GM21619 (cell line): Measurements from ENCODE around the gene LHB.
A peak's percentile ranks its signal among the peaks of the same experiment; 100 is the strongest.
"Not testable (repeated sequence)": the region's sequence is repeated elsewhere in the genome, so short reads cannot be mapped to it uniquely, and the experiment has no call there.

ENCODE experiments used
- ATAC-seq: cut with Tn5 transposase; IDR thresholded peaks from one replicate; pipeline ENCODE4 v1.9.1; 2021; ENCODE audit not compliant: unreplicated experiment

LHB gene

GRCh38 chr19:49017041-49017665 is at the start of gene LHB:
TSS of gene LHB (minus strand) at chr19:49017091. CDS start at chr19:49017081, 10 bp downstream.
- no peak for ATAC-seq

DNA sequence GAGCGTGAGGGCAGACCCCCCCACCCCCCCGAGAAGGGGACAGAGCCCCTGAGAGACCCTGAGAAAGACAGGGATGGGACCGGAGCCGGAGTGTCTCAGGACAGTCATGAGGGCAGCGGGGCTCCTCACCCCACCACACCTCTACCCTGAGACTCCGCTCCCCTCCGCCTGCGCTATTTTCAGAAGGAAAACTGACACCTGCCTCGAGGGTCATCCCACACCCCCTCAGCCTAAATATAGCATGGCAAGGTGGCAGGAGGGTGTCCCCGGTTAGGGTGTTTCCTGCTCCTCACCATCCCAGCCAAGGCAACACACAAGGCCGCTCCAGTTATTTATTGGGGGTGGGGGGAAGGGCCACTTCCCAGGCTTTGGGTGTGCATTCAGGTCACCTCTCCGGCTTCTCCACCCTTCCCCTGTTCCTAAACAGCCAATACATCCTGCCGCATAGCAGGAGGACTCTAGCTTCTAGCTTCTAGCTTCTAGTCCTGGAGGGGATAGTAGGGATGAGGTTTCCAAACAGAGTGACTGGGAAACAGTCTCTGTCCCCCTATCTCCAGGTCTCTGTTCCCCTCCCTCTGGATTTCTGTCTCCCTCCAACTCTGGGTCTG is 49.1 kb upstream of the LHB start:
- no peak for ATAC-seq

- no peak for ATAC-seq
Measured at GRCh38 chr19:49064768-49065611, 48.1 kb upstream of the LHB start, which contains the start of gene NTF4. TSS of gene NTF4 (minus strand) at chr19:49064818. CDS start at chr19:49061997, 2,821 bp downstream.

DNA sequence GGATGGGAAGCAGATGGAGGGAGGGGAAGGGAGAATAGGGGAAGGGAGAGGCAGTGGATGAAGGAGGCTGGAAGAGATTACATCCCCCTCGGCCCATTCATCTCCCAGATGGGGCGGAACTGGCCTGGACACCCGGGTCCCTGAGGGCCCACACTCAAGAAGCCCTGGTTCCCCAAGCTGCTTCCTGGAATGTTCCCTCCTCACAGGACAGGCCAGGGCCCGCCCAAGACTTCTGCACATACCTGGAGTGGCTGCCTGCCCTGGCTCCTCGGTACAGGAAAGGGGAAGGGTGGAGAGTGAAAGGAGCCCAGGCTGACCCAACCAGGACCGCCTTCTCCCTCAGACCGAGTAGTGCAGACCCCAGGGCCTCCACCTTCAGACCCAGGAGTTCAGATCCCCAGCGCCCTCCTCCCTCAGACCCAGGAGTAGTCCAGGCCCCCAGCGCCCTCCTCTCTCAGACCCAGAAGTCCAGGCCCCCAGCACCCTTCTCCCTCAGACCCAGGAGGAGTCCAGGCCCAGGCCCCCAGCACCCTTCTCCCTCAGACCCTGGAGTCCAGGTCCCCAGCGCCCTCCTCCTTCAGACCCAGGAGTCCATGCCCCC is 47.2 kb upstream of the LHB start:
- ATAC-seq: no peak

DNA sequence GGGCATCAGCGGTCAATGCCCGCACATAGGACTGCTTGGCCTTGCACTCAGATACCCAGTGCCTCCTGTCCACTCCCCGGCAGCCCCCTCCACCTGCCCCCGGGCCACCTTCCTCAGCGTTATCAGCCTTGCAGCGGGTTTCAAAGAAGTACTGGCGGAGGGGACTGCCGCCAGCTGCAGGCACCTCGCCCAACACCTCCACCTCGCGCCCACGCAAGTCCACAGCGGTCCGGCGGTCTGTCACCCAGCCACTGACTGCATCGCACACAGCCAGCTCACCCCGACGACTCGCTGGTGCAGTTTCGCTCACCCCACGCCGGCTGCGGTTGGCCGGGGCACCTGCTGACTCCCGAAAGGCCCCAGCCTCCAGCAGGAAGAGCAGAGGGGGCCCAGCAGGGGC is 44.6 kb upstream of the LHB start:
- no peak for ATAC-seq

- no peak for ATAC-seq
Measured at GRCh38 chr19:49061000-49061399, 44.1 kb upstream of the LHB start.

DNA sequence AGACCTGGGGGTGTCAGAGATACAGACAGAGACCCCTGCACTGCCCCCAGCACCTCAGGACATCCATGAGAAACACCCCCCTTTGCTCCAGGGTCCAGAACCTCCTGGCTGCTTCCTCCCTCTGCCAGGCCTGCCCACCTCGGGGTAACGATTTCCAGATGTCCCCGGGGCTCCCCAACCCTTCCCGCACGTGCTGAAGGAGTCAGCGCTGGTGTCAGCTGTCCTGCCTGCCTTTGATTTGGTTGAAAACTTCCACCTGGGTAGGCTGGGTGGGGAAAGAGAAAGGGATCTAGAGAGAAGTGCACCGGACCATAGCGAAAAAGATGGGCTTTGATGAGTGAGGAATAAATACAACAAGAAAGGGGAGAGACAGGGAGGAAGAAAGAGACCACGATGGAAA is 42.2 kb upstream of the LHB start:
- no peak for ATAC-seq

DNA sequence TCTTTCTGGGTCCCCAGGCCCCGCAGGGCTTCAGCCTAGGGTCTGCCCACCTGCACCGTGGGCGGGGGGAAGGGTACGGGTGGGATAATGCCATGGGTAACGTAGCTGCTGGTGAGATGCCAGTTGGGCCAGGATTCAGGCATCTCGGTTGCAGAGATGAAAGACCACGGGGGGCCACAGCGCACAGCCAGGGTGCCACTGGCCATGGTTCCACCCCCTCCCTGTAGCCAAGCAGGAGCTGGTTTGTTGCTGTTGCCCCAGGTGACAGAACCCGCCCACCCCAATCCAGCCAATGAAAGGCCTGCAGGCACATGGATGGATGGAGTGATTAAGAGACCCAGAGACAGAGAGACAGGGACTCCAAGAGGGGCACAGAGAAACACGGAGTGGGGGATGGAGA is 41.7 kb upstream of the LHB start:
- ATAC-seq: no peak

DNA sequence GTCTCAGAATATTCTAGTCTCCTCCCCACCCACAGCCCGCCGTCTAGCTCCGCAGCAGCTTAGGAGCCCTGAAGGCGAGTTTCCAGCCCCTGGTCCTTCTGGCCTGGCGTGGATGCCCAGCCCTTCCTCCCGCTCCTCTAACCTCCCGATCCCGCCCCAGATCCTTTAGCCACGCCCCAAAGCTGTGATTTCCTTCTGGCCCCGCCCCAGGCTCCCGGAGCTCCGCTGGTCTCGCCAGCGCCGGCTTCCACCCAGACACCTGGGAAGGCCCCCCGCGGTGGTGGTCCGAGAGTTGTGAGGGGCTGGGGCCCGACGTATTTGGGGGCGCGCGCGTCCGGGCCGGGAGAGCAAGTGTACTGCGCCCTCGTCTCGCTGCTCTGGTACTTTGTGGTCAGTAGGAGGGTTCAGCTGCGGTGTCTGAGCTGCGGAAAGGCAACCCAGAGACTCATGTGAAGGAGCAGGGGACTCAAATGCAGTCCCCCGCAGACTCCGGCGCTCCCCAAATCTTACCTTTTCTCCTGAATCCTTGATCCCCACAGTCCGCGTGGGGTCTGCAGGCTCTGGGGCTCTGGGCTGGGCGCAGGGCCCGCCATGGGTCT is 40.8 kb upstream of the LHB start, which contains the start of gene CGB7:
Gene CGB7 (minus strand): TSS at position 114 of the 599 bp plus-strand sequence. CDS start 2,374 bp downstream, outside the sequence.
- ATAC-seq: no peak

GRCh38 chr19:49056902-49057596 is 40.2 kb upstream of the LHB start:
- not testable (repeated sequence) for ATAC-seq

DNA sequence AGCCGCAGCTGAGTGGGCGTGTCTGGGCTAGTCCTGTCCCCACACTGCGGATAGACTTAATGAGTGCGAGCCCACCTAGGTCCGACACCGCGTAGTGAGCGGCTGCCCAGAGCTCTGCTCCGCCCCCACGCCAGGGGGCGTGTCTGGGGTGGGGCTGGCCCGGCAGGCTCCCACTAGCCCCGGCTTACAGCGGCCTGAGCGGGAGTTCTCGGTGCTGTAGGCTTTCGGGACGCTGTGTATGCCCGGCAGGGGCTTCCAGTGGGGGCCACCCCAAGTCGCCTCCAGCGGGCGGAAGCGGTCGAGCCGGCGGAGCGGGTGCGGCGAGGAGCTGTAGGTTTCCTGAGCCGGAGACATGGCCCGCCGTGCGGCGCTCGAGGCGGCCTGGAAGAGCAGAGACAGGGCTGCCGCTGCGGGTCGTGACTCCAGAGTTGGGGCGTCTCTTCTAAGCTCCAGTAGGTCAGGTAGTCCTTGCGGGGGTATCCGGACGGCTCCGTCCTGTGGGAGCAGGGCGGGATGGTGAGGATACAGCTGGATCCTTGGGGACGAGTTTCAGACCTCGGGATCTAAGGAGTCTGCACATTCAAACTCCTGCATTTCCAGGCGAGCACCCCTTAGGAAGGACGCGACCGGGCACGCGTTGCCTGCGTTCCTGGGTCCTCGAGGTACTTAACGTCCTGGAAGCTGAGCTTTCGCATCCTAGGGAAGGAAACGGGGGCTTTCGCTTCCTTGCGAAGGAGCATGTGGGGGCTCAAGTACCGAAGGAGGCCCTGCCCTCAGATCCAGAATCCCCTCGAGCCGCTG is 39.4 kb upstream of the LHB start:
- peak; percentile 47 for ATAC-seq

DNA sequence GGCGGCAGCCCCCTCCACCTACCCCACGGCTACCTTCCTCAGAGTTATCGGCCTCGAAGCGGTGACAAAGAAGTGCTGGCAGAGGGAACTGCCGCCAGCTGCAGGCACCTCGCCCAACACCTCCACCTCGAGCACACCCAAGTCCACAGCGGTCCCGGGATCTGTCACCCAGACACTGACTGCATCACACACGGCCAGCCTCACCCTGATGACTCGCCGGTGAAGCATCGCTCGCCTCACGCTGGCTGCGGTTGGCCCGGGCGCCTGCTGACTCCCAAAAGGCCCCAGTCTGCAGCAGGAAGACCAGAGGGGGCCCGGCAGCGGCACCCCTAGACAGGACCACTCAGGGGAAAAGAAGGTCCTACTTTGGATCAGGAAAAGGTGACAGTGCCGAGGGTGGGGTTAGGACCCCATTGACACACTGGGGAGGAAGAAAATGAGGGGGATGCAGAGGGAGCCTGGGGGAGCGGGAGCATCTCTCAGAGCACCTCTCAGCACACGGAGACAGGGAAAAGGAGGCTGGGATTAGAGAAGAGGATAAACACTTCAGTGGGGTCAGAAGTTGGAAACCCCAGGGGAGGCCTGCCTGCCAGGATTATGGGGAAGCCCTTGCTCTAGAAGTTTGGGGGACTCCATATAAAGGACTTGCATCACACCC is 33.6 kb upstream of the LHB start:
- not testable (repeated sequence) for ATAC-seq

DNA sequence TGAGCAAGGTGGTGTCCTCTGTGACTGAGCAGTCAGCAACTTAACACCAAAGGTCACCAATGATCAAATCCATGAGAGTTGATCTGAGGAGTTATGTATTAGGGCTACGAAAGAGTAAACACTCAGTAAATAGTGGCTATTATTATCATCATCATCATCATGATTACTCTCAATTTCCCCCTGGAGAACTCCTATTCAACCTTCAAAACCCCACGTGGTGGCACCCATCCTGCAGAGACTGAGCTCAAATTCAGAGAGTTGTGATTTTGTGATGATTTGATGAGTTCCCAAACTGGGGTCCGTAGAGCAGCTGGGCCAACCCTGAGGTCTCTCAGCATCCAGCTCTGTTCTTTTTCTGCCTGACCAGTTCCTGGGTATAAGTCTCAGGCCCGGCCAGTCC is 32.9 kb upstream of the LHB start:
- ATAC-seq: not testable (repeated sequence)

GRCh38 chr19:49049011-49049410 is 32.1 kb upstream of the LHB start, which contains the start of gene CGB8:
TSS of gene CGB8 (minus strand) at chr19:49049111. CDS start at chr19:49048739, 372 bp downstream.
- not testable (repeated sequence) for ATAC-seq

GRCh38 chr19:49043548-49043947 is 26.7 kb upstream of the LHB start, which contains the start of gene CGB5:
TSS of gene CGB5 (plus strand) at chr19:49043848. CDS start at chr19:49044210, 362 bp downstream.
- ATAC-seq: not testable (repeated sequence)

DNA sequence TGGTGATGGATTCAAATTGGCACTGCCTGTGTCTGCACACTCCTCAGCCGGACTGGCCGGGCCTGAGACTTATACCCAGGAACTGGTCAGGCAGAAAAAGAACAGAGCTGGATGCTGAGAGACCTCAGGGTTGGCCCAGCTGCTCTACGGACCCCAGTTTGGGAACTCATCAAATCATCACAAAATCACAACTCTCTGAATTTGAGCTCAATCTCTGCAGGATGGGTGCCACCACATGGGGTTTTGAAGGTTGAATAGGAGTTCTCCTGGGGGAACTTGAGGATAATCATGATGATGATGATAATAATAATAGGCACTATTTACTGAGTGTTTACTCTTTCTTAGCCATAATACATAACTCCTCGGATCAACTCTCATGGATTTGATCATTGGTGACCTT is 25.8 kb upstream of the LHB start:
- not testable (repeated sequence) for ATAC-seq

GRCh38 chr19:49042177-49042576 is 25.3 kb upstream of the LHB start:
- ATAC-seq: no peak

GRCh38 chr19:49039736-49040135 is 22.8 kb upstream of the LHB start:
- not testable (repeated sequence) for ATAC-seq
